K562 (cell line): Measurements from ENCODE around the gene UGT1A9. TPM values are rescaled to one million over a fixed set of nuclear protein-coding genes. Genes with fewer than 3 reads are reported as not detected.

Experiments used
- ATAC-seq: fragments of 200-7000 bp; cut with Tn5 transposase; 3 replicates; pipeline ENCODE4 v1.9.1; 2020; ENCODE audit warnings: moderate library complexity
- BruUV-seq: library from RNA; stranded (reverse); fragments of 400-500 nt; replicated peaks from 2 replicates; lab custom pipeline; 2021; lab: Mats Ljungman, UMichigan
- CTCF ChIA-PET: fragments of 300-600 bp; formaldehyde crosslinking; extraction: SDS; loops from one replicate; lab custom pipeline; 2021; ENCODE audit warnings: low intra/inter-chr PET ratio; lab: Yijun Ruan, JAX
- POLR2A ChIA-PET: fragments of 300-600, 350-650 bp; sonication (Branson Sonifier 250); formaldehyde crosslinking; extraction: SDS; loops from one replicate; lab custom pipeline; 2021; ENCODE audit warnings: antibody characterized with exemption, inconsistent platforms; lab: Yijun Ruan, JAX
- DNase-seq, 4 experiments: peaks; one replicate each; pipeline versions ENCODE4 v3.0.0 to v3.0.0-alpha.2; 2011 to 2018; ENCODE audit warnings: low spot score in 3 of 4, mixed read lengths in 3 of 4; ENCODE audit errors: extremely low read depth in 1 of 4
- FAIRE-seq: peaks from 2 replicates; lab custom pipeline; 2011; peaks lifted over from hg19 to GRCh38; lab: Jason Lieb, UNC
- H2AFZ ChIP-seq: 2 replicates; pipeline ENCODE4 v1.6.0; 2011; ENCODE audit warnings: low read depth, low read length, control low read depth, inconsistent platforms
- H3K27ac ChIP-seq: fragments of 200-600 bp; 3 replicates; pipeline ENCODE4 v1.8.0; 2011; ENCODE audit warnings: low read depth, mild to moderate bottlenecking, control low read depth, inconsistent platforms, low read length, moderate library complexity, mixed read lengths; ENCODE audit errors: extremely low read depth
- H3K27me3 ChIP-seq, 2 experiments: fragments of 300-600 bp in 1 of 2; 2 replicates in 1 of 2; 3 replicates in 1 of 2; pipeline versions ENCODE4 v1.6.0 to v1.8.0; 2011; ENCODE audit warnings: inconsistent platforms in 2 of 2, low read length in 2 of 2, mild to moderate bottlenecking in 1 of 2, mixed read lengths in 1 of 2, moderate library complexity in 1 of 2; ENCODE audit not compliant: control insufficient read depth in 2 of 2, insufficient read depth in 2 of 2
- H3K36me3 ChIP-seq: fragments of 300-600 bp; 3 replicates; pipeline ENCODE4 v1.8.0; 2011; ENCODE audit warnings: mild to moderate bottlenecking, low read length, inconsistent platforms; ENCODE audit not compliant: control insufficient read depth, insufficient read depth
- H3K4me1 ChIP-seq, 2 experiments: fragments of 200-600 bp in 1 of 2; replicated peaks in 1 of 2; 2 replicates in 1 of 2; 3 replicates in 1 of 2; pipeline versions ENCODE4 v1.5.1 to v1.8.0; 2011; ENCODE audit warnings: inconsistent platforms in 2 of 2, low read length in 2 of 2, mild to moderate bottlenecking in 1 of 2, mixed read lengths in 1 of 2, moderate library complexity in 1 of 2; ENCODE audit not compliant: control insufficient read depth in 2 of 2, insufficient read depth in 2 of 2
- H3K4me2 ChIP-seq: 2 replicates; pipeline ENCODE4 v1.6.1; 2011; ENCODE audit warnings: low read length, control low read depth, inconsistent platforms, mixed read lengths; ENCODE audit not compliant: insufficient read depth
- H3K4me3 ChIP-seq: fragments of 200-600 bp; sonication (generic), shearing (Covaris generic); 2 replicates; pipeline ENCODE4 v1.5.1; 2016; ENCODE audit warnings: control low read depth, inconsistent platforms
- H3K79me2 ChIP-seq: fragments of 200-600 bp; 3 replicates; pipeline ENCODE4 v1.8.0; 2011; ENCODE audit warnings: low read length, inconsistent platforms; ENCODE audit not compliant: control insufficient read depth, insufficient read depth
- H3K9ac ChIP-seq, 2 experiments: 2 replicates each; pipeline versions ENCODE4 v1.6.0 to v1.6.1; 2011; ENCODE audit warnings: low read depth in 2 of 2, low read length in 2 of 2, control low read depth in 1 of 2, inconsistent platforms in 1 of 2, mild to moderate bottlenecking in 1 of 2, mixed read lengths in 1 of 2; ENCODE audit not compliant: insufficient read depth in 1 of 2
- H3K9me1 ChIP-seq: one replicate; pipeline ENCODE4 v1.6.0; 2011; ENCODE audit warnings: inconsistent platforms, mild to moderate bottlenecking, low read length, moderate library complexity; ENCODE audit not compliant: control insufficient read depth, insufficient read depth
- H3K9me3 ChIP-seq: replicated peaks from 2 replicates; pipeline ENCODE4 v1.5.1; 2011; ENCODE audit warnings: low read depth, low read length, inconsistent platforms; ENCODE audit not compliant: control insufficient read depth, insufficient read depth
- H4K20me1 ChIP-seq: replicated peaks from 2 replicates; pipeline ENCODE4 v1.6.1; 2011; ENCODE audit warnings: low read length, inconsistent platforms, mixed read lengths; ENCODE audit not compliant: control insufficient read depth, insufficient read depth
- GATAD2B ChIP-seq: fragments of 450-650 bp; IDR thresholded peaks from 2 replicates; pipeline ENCODE4 v1.6.1; 2017; ENCODE audit warnings: mild to moderate bottlenecking, borderline replicate concordance
- GTF2E2 ChIP-seq: fragments of 200-800 bp; sonication (Bioruptor generic); IDR thresholded peaks from 2 replicates; pipeline ENCODE4 v1.6.1; 2016; ENCODE audit warnings: missing genetic modification characterization, missing compliant biosample characterization
- HNRNPUL1 ChIP-seq: fragments of 200-400 bp; formaldehyde crosslinking; IDR thresholded peaks from 2 replicates; pipeline ENCODE4 v1.6.1; 2017; ENCODE audit warnings: low read length
- PHF21A ChIP-seq: fragments of 450-650 bp; IDR thresholded peaks from 2 replicates; pipeline ENCODE4 v1.6.1; 2017; ENCODE audit warnings: low read depth, borderline replicate concordance
- SMARCC2 ChIP-seq: fragments of 450-650 bp; IDR thresholded peaks from 2 replicates; pipeline ENCODE4 v1.6.1; 2017; ENCODE audit warnings: antibody characterized with exemption, moderate library complexity, mild to moderate bottlenecking, low read depth
- SNIP1 ChIP-seq: fragments of 450-650 bp; IDR thresholded peaks from 2 replicates; pipeline ENCODE4 v1.7.1; 2017; ENCODE audit warnings: low read depth, mild to moderate bottlenecking
- TEAD2 ChIP-seq: fragments of 450-650 bp; IDR thresholded peaks from 2 replicates; pipeline ENCODE4 v1.6.1; 2016; ENCODE audit warnings: missing genetic modification characterization, control low read depth, missing compliant biosample characterization
- ZNF232 ChIP-seq: sonication (generic); formaldehyde crosslinking; IDR thresholded peaks from 2 replicates; pipeline ENCODE4 v1.8.0; 2022; ENCODE audit warnings: mild to moderate bottlenecking, missing genetic modification reagents
- ZNF324 ChIP-seq: fragments of 250-450 bp; sonication (Bioruptor Pico); IDR thresholded peaks from 2 replicates; pipeline ENCODE4 v1.4.0; 2020; ENCODE audit warnings: mild to moderate bottlenecking
- WGBS: fragments of 100-300 bp; shearing (Covaris generic); methylation state at CpG from one replicate; pipeline ENCODE4 v1.1.6; 2016; ENCODE audit warnings: low coverage, mixed read lengths; ENCODE audit not compliant: insufficient coverage; ENCODE audit errors: missing lambda C conversion rate; 5-methylcytosine and 5-hydroxymethylcytosine counted together
- in situ Hi-C: fragments of 300-500 bp; cut with MboI; formaldehyde crosslinking; loops from 4 replicates; pipeline ENCODE4 v1.15.0; 2018; ENCODE audit warnings: inconsistent platforms, mixed read lengths
- intact Hi-C: fragments of 100-400 bp; cut with micrococcal nuclease; formaldehyde crosslinking; loops from 2 replicates; pipeline ENCODE4 v1.14.2; 2022
- polyA plus RNA-seq, 8 experiments: library from polyadenylated mRNA; depleted of rRNA in 4 of 8; stranded (reverse) in 5 of 8; unstranded in 3 of 8; fragments of >200 nt; fragmentation: Nextera tagmentation in 2 of 8; fragmentation: Illumina TruSeq in 1 of 8; extraction: Ambion mirVana in 2 of 8; extraction: Trizol in 1 of 8; gene quantifications; 2 replicates each; pipeline versions ENCODE4 v1.2.1 to v1.2.3, GENCODE V29; 2011 to 2014; ENCODE audit warnings: inconsistent platforms in 1 of 8, missing spikeins in 1 of 8
- total RNA-seq, 7 experiments: library from RNA; depleted of rRNA in 6 of 7; stranded (reverse); fragments of >200 nt in 6 of 7; fragmentation: Illumina TruSeq in 2 of 7; extraction: Trizol in 2 of 7; gene quantifications; 2 replicates each; pipeline versions ENCODE4 v1.2.1 to v1.2.3, GENCODE V29; 2011 to 2021; ENCODE audit warnings: low replicate concordance in 1 of 7
- TF ChIP-seq, protein P1 (sequence below), 2 experiments: fragments of 450-650 bp; IDR thresholded peaks; 2 replicates each; pipeline ENCODE4 v1.6.1; 2016; ENCODE audit warnings: mild to moderate bottlenecking in 2 of 2, borderline replicate concordance in 1 of 2, low read depth in 1 of 2, moderate library complexity in 1 of 2
- TF ChIP-seq, protein P2 (sequence below): IDR thresholded peaks from 3 replicates; pipeline ENCODE4 v1.6.1; 2011; ENCODE audit warnings: borderline replicate concordance, mild to moderate bottlenecking, moderate library complexity; ENCODE audit not compliant: insufficient read length; ENCODE audit errors: extremely low read depth

UGT1A9 gene
- total and polyA plus RNA-seq, 9 of the 15 experiments (the other 6 are each of a cell fraction or from before 2014, with no cell fraction given): 0.09 TPM; not detected in 8

DNA sequence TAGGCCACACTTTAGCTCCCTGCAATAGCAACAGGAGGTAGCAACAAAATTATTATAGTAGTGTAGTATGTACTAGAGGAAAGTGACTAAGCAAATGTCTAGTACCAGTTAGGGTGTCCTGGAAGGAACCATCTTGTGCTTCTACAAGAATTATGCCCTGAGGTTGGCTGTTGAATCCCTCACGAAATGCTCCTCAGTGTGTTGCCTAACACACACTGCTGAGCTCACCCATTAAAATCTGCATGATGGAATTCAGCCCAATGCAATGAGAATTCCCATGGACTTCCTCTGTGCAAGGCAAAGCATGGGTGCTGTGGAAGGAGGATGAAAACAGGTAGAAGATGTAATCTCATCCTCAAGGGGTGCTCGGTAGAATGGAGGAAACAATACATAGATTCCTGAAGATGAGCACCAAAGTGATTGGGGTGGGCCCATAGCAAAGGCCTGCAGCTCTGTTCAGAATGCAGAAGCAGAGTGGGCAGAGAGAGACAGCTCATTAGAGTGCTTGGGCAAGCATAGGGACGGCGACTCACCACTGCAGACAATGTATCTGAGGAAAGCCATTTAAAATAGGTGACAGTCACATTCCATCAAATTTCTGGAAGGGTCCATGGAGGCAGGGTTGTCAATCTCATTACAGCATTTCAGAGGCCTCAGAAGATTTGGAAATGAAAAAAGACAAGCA, 8.8 kb downstream of the UGT1A9 start:
- Histone ChIP-seq H3K9me3 (no peaks in the 10 kb centered on the region), H3K79me2 (no peaks in the 10 kb centered on the region), H2AFZ (no peak overlapping the region), H3K36me3 (no peaks in the 10 kb centered on the region), H3K9ac (no peak overlapping the region), H3K4me1 (no peaks in the 10 kb centered on the region), H3K9me1 (no peaks in the 10 kb centered on the region), H3K27me3 (no peaks in the 10 kb centered on the region), H4K20me1 (no peaks in the 10 kb centered on the region), H3K4me2 (no peak overlapping the region), H3K4me3 (no peak overlapping the region), H3K27ac (no peak overlapping the region)
- no peak for DNase-seq
- no peak for FAIRE-seq
- no peak for ATAC-seq
- in situ Hi-C loops (no loop called here), intact Hi-C loops (no loop called here)
- 0% methylated on average over 2 of the region's 4 CpGs for WGBS
- ChIA-PET CTCF (no interaction called here), POLR2A (interaction anchor here (1.5 kb wide), 1 partner anchor 10 kb away, joined by 5 read pairs; no protein-coding TSS in a partner anchor)
- BruUV-seq: no TSS peak
- TF ChIP-seq ZNF324 (CRISPR knock-in tag): no peak
- no peak for TF ChIP-seq ZNF232
- no peak for TF ChIP-seq PHF21A
- no peak for TF ChIP-seq SMARCC2
- TF ChIP-seq SNIP1: no peak
- TF ChIP-seq GTF2E2 (tag): no peak
- no peak for TF ChIP-seq TEAD2 (tag)
- TF ChIP-seq, protein P1, sequence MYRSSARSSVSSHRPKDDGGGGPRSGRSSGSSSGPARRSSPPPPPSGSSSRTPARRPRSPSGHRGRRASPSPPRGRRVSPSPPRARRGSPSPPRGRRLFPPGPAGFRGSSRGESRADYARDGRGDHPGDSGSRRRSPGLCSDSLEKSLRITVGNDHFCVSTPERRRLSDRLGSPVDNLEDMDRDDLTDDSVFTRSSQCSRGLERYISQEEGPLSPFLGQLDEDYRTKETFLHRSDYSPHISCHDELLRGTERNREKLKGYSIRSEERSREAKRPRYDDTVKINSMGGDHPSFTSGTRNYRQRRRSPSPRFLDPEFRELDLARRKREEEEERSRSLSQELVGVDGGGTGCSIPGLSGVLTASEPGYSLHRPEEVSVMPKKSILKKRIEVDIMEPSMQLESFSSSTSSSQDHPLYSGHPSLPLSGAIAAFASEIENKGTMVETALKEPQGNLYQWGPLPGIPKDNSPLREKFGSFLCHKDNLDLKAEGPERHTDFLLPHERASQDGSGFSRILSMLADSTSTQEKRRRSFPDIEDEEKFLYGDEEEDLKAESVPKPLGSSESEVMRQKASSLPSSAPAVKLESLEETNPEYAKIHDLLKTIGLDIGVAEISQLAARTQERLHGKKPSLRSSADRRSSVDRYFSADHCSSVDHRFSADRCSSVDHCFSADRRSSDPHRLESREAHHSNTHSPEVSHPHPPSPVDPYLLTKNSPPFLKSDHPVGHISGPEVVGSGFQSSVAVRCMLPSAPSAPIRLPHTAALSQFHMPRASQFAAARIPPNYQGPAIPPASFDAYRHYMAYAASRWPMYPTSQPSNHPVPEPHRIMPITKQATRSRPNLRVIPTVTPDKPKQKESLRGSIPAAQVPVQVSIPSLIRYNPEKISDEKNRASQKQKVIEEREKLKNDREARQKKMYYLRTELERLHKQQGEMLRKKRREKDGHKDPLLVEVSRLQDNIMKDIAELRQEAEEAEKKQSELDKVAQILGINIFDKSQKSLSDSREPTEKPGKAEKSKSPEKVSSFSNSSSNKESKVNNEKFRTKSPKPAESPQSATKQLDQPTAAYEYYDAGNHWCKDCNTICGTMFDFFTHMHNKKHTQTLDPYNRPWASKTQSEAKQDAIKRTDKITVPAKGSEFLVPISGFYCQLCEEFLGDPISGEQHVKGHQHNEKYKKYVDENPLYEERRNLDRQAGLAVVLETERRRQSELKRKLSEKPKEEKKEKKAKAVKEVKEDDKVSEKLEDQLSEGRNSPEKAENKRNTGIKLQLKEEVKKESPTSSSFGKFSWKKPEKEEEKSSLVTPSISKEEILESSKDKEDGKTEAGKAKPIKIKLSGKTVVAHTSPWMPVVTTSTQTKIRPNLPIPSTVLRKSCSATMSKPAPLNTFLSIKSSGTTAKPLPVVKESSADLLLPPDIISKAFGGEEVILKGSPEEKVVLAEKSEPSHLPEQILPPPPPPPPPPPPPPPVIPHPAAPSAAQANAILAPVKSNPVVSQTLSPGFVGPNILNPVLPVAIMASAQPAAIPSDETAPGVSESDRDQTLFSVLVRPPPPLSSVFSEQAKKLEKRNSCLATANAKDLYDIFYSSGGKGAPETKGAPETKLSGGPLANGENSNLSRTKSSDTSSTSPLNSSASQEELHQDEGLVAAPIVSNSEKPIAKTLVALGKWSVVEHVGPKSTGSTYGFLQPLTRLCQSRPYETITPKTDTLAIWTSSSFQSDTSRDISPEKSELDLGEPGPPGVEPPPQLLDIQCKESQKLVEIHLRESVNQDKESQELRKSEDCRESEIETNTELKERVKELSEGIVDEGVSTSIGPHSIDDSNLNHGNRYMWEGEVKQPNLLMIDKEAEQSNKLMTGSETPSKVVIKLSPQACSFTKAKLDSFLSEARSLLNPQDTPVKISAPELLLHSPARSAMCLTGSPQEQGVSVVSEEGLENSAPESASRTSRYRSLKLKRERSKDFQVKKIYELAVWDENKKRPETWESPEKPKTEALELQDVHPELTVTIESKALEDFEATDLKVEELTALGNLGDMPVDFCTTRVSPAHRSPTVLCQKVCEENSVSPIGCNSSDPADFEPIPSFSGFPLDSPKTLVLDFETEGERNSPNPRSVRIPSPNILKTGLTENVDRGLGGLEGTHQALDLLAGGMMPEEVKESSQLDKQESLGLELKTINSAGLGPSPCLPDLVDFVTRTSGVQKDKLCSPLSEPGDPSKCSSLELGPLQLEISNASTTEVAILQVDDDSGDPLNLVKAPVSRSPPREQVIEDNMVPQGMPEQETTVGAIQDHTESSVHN (IDR thresholded peaks at IDR 0.05; ENCODE audit: borderline replicate concordance in 1 of 2, low read depth in 1 of 2): no peak
- TF ChIP-seq, protein P2, sequence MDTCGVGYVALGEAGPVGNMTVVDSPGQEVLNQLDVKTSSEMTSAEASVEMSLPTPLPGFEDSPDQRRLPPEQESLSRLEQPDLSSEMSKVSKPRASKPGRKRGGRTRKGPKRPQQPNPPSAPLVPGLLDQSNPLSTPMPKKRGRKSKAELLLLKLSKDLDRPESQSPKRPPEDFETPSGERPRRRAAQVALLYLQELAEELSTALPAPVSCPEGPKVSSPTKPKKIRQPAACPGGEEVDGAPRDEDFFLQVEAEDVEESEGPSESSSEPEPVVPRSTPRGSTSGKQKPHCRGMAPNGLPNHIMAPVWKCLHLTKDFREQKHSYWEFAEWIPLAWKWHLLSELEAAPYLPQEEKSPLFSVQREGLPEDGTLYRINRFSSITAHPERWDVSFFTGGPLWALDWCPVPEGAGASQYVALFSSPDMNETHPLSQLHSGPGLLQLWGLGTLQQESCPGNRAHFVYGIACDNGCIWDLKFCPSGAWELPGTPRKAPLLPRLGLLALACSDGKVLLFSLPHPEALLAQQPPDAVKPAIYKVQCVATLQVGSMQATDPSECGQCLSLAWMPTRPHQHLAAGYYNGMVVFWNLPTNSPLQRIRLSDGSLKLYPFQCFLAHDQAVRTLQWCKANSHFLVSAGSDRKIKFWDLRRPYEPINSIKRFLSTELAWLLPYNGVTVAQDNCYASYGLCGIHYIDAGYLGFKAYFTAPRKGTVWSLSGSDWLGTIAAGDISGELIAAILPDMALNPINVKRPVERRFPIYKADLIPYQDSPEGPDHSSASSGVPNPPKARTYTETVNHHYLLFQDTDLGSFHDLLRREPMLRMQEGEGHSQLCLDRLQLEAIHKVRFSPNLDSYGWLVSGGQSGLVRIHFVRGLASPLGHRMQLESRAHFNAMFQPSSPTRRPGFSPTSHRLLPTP: no peak
- no peak for TF ChIP-seq HNRNPUL1
- TF ChIP-seq GATAD2B: no peak
